ENCODE measurements around the gene TNXB. TPM values are rescaled to one million over a fixed set of nuclear protein-coding genes. Genes with fewer than 3 reads are reported as not detected.
"Not testable (repeated sequence)": the region's sequence is repeated elsewhere in the genome, so short reads cannot be mapped to it uniquely, and the experiment has no call there.

TNXB gene
- total RNA-seq, 2 donors from 2014 or later, result 194 to 210 TPM

- Histone ChIP-seq H3K4me3 (no peak overlapping the region), H3K27ac (no peak overlapping the region), H3K36me3 (peaks cover 25% of the 10 kb centered on the region), H3K27me3 (replicated peaks; ENCODE audit: insufficient read depth) (no peaks in the 10 kb centered on the region), H3K4me1 (ENCODE audit: control insufficient read depth in 1 of 2, low read depth in 2 of 2) (peaks cover 9 to 18% of the 10 kb centered on the region in 2 donors), H3K9me3 (no peaks in the 10 kb centered on the region)
- TF ChIP-seq CTCF (IDR thresholded peaks at IDR 0.05), result no peak
- ATAC-seq (ENCODE audit: insufficient number of reproducible peaks, low FRiP score, low read depth), result no peak
- DNase-seq (ENCODE audit: low spot score), result no peak
These were observed 40.3 kb downstream of the TNXB start for GRCh38 chr6:32068867-32069266.

GRCh38 chr6:32068315-32068714 lies 40.8 kb downstream of the TNXB start:
- DNase-seq (ENCODE audit: low spot score), result not testable (repeated sequence)

GRCh38 chr6:32067521-32067920 lies 41.6 kb downstream of the TNXB start:
- H3K4me3 ChIP-seq; H3K27ac ChIP-seq; H3K9me3 ChIP-seq; ATAC-seq (ENCODE audit: insufficient number of reproducible peaks, low FRiP score, low read depth); DNase-seq (ENCODE audit: low spot score); H3K27me3 ChIP-seq (replicated peaks; ENCODE audit: insufficient read depth): not testable (repeated sequence)
- H3K36me3 ChIP-seq, result peaks cover 23% of the 10 kb centered on the region
- H3K4me1 ChIP-seq (ENCODE audit: control insufficient read depth in 1 of 2, low read depth in 2 of 2), result peaks cover 9 to 18% of the 10 kb centered on the region in 2 donors

More at GRCh38 chr6:32068315-32068714, 40.8 kb downstream of the TNXB start:
- H3K27me3 ChIP-seq (replicated peaks; ENCODE audit: insufficient read depth); ATAC-seq (ENCODE audit: insufficient number of reproducible peaks, low FRiP score, low read depth); H3K4me3 ChIP-seq; H3K27ac ChIP-seq; H3K9me3 ChIP-seq: not testable (repeated sequence)
- peaks cover 25% of the 10 kb centered on the region for H3K36me3 ChIP-seq
- peaks cover 9 to 18% of the 10 kb centered on the region in 2 donors for H3K4me1 ChIP-seq (ENCODE audit: control insufficient read depth in 1 of 2, low read depth in 2 of 2)

- ATAC-seq (ENCODE audit: insufficient number of reproducible peaks, low FRiP score, low read depth), result no peak
- Histone ChIP-seq H3K9me3 (no peaks in the 10 kb centered on the region), H3K27me3 (replicated peaks; ENCODE audit: insufficient read depth) (no peaks in the 10 kb centered on the region), H3K4me1 (ENCODE audit: control insufficient read depth in 1 of 2, low read depth in 2 of 2) (no peaks in the 10 kb centered on the region), H3K36me3 (peaks cover 28% of the 10 kb centered on the region), H3K27ac (no peak overlapping the region), H3K4me3 (no peak overlapping the region)
- TF ChIP-seq CTCF (IDR thresholded peaks at IDR 0.05), result no peak
- no peak for DNase-seq (ENCODE audit: low spot score)
These were observed 44.4 kb downstream of the TNXB start for GRCh38 chr6:32064706-32065105.

- Histone ChIP-seq H3K27me3 (replicated peaks; ENCODE audit: insufficient read depth) (no peaks in the 10 kb centered on the region), H3K36me3 (peaks cover 21% of the 10 kb centered on the region), H3K4me1 (ENCODE audit: control insufficient read depth in 1 of 2, low read depth in 2 of 2) (peaks cover 0 to 17% of the 10 kb centered on the region in 2 donors), H3K9me3 (no peaks in the 10 kb centered on the region), H3K4me3 (no peak overlapping the region), H3K27ac (no peak overlapping the region)
- no peak for ATAC-seq (ENCODE audit: insufficient number of reproducible peaks, low FRiP score, low read depth)
- DNase-seq (ENCODE audit: low spot score), result no peak
- no peak for TF ChIP-seq CTCF (IDR thresholded peaks at IDR 0.05)
These were observed 48.0 kb downstream of the TNXB start for GRCh38 chr6:32060966-32061655.

- Histone ChIP-seq H3K27ac (peak overlapping the region; percentile 19 to 57), H3K27me3 (replicated peaks; ENCODE audit: insufficient read depth) (no peaks in the 10 kb centered on the region), H3K36me3 (peaks cover 17% of the 10 kb centered on the region), H3K9me3 (no peaks in the 10 kb centered on the region), H3K4me3 (peak overlapping the region; percentile 7), H3K4me1 (ENCODE audit: control insufficient read depth in 1 of 2, low read depth in 2 of 2) (peaks cover 0 to 17% of the 10 kb centered on the region in 2 donors)
- ATAC-seq (ENCODE audit: insufficient number of reproducible peaks, low FRiP score, low read depth) (no peak), DNase-seq (ENCODE audit: low spot score) (no peak)
- no peak for TF ChIP-seq CTCF (IDR thresholded peaks at IDR 0.05)
These were observed 50.6 kb downstream of the TNXB start for GRCh38 chr6:32058511-32058963.

All from thoracic aorta (tissue), 2 donors.